GM19035 (cell line): Measurements from ENCODE around the gene HOXC5.

ENCODE experiments used
- ATAC-seq: cut with Tn5 transposase; IDR thresholded peaks from one replicate; pipeline ENCODE4 v1.9.1; 2021; ENCODE audit not compliant: unreplicated experiment

Gene HOXC5

DNA sequence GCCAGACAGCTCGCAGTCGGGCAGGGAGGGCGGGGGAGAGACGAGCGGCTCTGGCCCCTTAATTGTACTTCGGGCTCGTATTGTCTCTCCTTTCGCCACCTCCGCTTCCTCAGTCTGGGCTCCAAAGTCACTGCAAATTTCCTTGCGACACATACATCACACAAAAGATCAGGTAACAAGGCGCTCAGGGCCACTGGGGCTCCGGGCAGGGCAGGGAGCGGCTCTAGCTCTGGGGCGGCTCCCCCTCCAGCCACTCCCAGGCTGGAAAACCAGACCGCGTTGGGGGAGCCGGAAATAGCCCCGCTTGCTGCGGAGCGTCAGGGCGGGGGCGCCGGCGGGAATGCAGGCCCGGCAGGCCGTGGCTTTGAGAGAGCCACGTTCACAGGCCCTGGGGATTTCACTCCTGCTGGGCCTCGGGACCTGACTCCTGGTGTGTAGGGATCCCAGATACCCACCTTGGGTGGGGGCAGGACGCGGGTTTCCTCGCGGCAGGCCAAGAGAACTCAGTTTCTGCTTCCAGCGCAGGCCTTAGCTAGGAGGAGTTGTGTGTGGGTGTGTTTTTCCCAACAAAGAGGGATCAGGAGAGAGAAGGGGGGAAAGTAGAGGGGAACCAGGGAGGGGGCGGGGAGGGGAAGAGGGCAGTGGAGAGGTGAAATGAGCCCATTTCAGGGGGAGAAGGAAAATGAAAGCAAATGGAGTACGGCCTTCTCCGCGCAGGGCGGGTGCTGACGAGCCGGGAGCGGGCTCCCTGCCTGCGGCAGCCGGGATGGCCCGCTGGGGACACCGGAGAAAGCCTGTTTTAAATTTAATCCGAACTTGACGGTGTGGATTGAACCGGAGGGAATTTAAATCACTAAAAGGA is 37.2 kb upstream of the HOXC5 start:
- ATAC-seq, result no peak

DNA sequence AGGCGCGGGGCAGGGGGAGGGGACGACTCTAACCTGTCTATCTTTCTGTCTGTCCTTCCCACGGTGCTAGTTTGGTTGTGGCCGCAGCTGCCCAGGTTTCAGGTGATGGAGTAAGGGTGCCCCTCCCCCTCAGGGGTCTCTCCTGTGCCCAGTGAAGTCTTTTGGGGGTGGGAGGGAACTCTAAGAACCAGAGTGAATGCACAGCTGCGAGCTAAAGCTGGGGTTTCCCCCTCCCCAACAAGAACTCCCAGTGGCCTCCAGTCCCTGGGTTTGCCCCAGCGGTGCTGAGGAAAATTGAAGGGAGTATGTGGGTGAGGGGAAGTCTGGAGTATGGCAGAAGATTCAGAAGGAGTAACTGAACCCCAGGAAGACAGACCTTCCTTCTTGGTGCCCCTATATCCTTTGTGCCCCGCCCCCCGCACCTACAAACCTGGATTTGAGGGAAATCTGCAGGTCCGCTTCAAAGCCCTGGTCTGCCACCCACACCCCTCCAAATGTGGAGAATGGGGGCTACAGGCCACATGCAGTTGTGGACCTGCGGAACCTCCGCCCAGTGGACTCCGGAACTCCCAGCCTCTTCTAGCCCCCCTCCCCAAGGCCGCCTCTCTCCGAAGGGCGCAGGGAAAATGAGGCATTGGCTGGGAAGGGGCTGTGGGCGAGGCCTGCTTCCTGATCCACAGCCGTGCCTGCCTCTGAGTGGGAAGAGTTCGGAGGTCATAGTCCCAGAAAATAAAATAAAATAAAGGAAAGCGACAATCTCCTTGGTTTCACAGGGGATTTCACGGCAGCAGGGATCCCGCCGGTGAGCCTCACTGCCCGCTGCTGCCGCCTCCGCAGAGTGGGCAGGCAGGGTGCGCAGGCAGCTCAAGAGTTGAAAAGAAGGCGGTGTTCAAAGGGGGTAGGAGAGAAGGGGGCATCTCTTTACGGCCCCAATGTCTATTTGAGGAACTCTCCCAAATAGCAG is 36.3 kb upstream of the HOXC5 start:
- ATAC-seq, result no peak

DNA sequence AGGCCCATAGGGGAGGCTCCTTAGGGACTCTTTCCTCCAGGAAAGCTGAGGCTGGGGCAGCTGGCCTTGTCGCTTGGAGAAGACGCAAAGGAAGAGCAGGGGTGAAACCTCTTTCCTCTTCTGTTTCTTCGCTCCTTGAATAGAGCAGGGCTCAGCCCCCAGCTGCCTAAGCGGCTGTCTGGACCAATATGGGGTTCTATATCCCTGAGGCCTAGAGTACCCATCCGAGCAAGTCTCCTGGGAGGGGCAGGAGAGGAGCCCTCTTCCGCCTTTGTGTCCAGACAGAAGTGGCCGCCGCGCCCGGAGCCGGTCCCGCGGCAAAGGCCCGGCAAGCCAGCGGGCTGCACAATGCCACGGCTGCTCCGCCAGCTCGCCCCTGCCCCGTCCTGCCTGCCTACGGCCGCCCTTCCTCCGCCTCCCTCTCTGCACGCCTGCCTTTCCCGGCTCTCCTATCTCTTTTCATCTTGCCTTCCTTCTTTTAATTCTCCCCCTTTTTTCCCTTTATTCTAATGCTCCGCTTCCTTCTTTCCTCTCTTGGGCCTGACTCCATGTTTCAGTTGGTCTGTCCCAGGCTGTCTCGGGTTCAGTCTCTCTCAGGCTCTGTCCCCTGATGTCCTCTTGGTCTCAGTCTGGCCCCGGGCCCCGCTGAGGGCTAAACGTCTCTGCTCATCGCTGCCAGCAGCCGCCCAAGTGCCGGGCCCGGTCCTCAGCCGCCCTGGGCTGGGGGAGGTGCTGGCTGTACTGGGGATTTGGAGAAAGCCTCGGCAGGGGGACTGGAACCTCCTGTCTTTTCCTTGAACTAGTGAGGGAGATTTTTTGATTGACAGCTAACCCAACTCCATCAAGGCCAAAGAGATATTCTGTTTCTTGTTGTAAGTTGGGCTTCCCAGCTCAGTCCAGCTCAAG is 35.4 kb upstream of the HOXC5 start:
- ATAC-seq, result no peak

DNA sequence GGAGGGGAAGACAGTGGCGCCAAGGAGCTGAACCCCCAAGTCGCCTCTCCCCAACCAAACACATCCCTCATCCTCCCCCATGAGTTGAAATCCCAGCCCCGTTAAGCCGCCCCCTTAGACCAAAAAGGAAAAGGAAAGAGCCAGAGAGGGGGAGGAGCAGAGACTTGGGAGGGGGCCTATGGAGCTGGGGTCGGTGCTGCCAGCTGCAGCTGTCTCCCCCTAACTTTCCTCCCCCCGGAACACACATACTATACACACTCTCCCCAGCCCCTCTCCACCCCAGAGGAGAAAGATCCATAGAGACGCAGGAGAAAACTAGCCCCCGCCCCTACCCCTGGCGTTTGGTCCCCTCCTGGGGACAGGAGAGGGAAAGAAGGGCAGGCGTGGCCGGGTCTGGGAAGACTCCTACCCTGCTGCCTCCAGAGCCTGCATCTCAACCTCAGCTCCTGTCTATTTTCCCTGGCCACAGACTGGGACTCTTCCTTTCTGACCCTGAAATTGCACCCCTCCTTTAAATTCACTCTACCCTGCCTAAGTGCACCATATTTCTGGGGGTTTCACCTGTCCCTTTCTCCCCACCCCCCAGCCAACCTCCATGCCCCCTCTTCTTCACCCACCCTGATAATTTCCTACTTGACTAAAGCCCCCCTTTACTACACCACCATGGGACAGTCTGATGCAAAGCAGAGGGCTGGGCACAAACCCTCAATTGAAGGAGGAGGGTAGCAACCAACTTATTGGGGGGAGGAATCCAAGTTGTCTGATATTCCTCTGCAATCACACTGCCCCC is 34.5 kb upstream of the HOXC5 start:
- no peak for ATAC-seq

DNA sequence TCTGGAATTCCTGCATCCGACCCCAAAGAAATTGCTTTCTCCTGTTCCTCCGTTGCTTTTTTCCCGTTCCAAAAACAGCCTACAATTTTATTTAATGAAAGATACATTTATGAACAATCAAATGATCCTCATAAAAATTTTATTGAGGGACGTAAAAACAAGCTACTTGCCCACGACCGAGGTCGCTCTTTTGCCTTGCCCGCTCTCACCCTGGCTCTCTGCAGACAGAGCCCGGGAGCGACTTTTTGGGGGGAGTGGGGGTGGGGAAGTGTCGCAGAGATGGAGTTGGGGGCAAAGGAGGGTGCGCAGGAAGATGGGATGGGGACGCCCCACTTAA is 34.0 kb upstream of the HOXC5 start:
- no peak for ATAC-seq

DNA sequence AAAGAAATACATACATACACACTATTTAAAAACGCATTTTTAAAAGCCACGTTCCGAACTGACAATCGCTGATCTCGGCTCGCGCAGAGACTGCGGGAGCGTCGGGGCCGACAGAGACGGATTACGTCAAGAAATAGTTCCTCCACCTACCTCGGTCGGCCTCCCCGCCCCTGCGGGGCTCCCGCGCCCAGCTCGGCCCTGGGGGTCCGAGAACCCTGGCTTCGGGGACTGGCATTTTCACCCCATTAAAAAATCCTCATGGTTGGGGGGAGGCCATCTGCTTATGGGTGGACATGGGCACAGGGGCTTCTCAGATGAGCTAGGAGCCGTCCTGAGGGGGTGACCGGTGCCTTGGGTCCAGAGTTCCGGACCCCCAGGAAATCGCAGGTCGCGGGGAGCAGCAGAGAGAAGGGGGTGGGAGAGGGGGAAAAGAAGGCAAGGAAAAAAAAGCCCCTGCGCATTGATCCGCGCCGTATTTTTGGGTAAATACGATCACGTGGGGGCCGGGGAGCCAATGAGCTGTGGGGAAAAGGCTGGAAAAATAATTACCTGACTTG is 33.2 kb upstream of the HOXC5 start:
- no peak for ATAC-seq

DNA sequence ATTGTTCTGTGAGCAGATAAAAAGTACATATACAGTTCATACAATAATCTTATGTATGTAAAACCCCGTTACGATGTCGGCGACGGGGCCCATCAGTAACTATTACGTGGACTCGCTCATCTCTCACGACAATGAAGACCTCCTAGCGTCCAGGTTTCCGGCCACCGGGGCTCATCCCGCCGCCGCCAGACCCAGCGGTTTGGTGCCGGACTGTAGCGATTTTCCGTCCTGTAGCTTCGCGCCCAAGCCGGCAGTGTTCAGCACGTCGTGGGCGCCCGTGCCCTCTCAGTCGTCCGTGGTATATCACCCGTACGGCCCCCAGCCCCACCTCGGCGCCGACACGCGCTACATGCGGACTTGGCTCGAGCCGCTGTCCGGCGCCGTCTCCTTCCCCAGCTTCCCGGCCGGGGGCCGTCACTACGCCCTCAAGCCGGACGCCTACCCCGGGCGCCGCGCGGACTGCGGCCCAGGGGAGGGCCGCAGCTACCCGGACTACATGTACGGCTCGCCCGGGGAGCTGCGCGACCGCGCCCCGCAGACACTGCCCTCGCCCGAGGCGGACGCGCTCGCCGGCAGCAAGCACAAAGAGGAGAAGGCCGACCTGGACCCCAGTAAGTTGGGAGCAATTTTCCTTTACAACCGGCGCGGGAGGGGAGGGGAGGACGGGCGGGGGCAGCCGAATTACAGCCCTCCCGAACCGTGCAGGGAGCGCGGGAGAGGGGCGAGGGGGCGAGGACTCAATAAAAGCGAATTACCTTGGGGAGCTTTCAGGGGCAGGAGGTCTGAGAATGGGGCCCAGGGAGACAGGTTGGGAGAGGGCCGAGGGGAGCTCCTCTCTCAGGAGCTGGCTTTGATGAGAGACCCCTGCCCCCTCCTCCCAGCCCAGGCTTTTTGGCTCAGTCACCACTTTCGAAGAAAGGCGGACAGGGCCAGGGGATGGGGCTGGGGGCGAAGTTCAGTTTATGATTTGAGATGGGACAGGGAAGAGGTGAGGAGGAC is 32.4 kb upstream of the HOXC5 start, which contains the start of gene HOXC9:
HOXC9 (plus strand) TSS at position 46 of the 999 bp plus-strand sequence; CDS start at position 74, 28 bp downstream.
- no peak for ATAC-seq

DNA sequence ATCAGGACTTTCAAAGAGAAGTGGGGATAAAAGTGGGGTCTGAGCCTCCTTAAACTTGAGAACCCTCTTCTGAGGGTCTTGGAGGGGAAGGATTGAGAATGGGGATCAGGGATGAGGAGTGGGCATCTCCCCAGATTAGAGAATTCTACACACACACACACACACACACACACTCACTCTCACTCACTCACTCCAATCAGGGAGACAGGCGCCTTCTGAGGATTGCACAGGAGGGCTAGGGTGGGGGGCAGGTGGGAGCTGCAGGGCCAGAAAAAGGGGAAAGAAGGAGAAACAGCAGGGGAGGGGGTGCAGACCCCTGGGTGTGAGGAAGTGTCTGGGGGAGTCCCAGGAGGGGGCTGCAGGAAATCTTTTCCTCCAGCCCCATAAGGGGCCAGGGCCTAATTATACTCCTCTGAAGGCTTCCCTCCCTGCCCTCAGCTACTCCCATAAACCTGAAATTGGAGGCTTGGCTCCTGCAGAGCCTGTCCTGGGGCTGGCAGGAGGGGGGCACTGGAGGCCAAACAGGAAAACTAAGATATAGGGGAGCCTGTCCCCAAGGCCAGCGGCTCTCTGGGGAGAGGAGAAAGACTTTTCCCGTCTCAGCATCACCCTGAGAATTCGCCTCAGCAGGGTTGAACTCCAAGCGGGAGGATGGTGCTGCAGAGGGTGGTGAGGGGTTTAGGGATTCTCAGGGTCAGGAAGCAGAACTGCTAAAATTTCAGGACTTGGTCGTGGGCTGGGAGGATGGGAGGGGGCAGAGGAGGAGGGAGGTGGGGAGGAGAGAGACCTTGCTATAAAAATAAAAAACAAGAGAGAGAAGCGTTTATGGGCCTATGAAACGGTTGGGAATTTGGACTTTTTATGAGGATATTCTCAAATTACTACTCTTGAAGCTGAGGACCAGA is 31.3 kb upstream of the HOXC5 start:
- ATAC-seq, result no peak

DNA sequence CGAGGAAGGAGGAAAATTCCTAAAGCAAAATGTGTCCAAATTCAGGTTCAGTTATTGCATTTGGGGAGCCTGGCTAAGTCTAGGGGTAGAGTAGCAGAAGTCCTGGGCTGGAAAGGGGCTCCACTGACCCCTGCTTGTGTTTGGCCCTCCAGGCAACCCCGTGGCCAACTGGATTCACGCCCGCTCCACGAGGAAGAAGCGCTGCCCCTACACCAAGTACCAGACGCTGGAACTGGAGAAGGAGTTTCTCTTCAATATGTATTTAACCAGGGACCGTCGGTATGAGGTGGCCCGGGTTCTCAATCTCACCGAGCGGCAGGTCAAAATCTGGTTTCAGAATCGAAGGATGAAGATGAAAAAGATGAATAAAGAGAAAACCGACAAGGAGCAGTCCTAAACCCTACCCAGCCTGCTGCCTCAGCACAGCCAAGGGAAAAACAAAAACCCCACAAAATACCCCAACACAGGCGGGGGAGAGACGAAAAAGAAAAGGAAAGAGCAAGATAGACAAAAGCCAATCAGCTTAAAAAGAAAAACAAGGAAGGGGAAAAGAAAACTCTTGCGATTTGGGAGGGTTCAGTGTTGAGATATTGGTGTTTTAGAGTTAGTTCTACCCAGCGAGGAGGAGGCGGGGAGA is 30.5 kb upstream of the HOXC5 start:
- no peak for ATAC-seq

DNA sequence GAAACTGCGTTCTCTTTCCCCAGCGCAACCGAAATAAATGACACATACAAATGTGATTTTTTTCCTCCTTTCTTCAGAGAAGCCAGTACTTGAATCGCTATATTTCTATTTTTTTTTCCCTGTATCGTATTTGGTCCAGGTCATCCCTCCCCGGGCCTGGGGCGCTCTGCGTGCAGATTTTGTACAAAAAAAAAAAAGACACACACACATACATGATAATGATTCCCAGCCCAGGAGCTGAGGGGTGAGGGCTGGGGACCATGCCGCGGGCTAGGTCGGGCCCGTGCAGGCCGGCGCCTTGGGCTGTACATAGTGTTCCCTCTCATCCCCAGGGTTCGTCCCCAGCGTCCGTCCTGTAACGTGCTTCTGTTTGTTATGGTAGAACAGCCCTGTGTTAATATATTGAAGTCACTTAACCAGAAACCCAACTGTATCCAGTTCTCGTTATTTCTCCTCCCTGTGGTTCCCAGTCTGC is 29.9 kb upstream of the HOXC5 start:
- no peak for ATAC-seq

DNA sequence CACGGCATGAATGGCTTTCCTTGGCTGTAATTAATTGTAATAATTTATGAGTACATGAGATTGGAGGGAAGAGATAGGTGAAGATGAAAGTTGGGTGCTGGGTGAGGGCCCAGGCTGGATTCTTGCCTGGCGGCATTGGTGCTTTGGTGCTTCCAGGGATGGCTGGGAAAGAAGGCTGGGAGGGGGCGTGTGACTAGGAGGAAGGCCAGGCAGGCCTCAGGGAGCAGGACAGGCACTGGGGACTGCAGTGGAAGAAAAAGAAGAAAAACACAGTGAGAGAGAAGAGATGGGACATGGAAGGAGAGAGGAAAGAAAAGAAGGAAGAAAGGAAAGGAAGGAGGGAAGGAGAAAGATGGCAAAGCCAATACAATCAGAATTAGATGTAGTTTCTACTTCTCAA is 29.2 kb upstream of the HOXC5 start:
- ATAC-seq, result no peak

DNA sequence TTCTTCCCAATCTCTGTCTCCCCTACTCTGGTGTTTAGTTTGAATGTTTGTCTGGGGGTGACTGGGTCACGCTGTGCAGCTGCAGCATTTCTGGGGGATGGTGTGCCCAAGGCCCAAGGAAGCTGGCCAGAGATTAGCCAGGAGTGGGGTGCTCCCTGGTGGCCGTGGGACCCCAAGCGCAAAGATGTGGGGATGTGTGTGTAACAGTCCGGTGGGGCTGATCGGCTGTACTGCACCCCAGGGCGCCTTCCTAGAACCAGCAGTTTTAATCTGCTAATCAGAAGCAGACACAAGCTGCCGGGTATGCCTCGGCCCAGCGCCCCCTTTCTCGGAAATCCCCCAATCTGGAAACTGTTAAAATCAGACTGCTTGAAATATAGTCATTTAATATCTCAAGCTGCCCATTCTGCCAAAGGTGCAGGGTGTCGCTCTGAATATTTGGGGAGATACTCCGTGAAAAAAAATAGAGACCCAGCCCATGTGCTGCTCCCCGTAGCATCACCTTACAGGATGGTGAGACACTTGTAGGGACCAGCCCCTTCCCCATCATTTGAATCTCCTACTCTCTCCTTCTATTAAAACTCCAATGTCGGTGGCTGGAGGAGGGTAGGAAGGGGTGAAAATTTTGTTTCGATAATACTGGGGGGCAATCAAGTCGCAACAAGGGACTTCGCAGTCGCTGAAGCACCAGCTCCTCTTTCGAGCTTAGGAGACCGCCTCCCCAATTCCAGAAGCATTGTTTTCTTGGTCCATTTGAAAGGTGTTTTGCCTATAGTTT is 28.6 kb upstream of the HOXC5 start:
- no peak for ATAC-seq

DNA sequence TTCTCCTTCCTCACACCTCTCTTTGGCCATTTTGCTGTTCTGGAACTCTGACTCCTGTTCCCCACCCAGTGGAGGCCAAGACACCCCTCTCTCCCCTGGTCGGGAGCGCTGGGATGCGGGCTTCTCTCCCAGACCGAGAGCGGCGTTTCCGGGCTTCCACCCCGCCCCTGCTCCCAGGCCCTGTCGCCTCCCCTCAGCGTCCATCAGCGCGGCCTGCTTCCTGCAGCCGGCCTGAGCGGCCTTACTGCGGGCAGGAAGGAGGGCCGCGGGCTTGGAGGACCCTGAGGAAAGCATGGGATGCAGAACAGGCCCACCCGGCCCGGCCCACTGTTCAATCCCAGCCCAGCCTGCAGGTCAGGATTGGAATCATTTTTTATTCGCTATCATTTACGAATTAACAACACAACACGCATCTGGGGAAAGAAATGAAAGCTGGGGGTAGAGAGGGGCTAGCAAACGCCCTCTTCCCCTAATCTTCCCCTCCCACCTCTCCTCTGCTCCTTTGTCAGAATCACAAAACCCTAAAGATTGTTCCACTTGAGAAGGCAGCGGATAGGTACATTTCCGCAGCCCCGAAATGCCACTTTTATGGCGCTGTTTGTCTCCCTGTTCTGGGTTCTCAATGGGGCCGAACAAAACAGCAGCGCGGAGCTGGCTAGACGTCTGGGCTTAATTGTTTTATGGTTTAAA is 27.9 kb upstream of the HOXC5 start:
- ATAC-seq, result no peak

DNA sequence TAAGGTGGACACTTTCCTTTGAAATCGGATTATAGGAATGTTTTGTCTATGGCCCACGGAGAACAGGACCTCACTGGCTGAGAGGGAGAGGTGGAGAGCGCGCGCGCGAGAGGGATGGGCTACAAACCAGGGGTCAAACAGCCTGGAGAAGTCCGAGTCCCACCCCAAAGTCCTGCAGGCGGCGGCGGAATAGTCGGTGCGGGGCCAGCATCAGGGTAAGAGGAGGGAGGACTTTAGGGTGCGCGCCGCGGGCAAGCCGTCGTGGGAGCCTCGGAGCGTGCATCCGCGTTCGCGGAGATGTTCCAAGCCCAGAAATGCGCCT is 27.4 kb upstream of the HOXC5 start:
- ATAC-seq, result no peak

DNA sequence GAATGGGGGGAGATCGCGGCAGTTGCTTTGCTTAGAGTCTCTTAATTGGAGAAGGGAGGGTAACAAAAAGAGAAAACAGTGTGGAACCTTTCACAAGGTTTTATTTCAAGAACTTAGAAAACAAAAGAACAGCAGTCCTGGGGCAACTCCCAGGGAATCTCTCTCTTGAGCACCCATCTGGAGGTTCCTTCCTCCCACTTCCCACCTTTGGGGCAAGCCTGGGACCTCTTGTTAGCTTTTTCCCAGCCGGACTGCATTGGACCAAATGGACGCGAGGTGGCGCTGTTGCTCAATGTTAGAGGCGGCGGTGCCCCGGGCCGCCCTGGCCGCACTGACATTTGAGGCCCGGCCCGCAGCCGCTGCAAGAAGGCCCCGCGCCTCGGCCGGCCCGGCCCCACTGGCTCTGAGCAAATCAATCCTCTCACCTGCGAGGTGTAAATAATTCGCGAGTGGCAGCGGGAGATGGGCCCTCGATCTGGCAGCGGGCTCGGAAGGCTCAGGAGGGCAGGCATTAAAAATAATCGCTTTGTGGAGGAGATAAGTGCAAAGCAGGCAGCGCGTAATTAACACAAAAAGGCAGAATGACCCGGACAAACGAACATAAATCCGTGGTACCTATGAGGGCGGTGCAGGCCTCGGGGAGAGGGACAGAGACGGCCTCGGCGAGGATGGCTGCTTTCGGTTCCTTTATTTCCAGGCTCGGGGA is 26.8 kb upstream of the HOXC5 start:
- peak; percentile 83 for ATAC-seq
